Heart left ventricle (tissue), 16 donors: Measurements from ENCODE around the gene TRIM67. TPM values are rescaled to one million over a fixed set of nuclear protein-coding genes. Genes with fewer than 3 reads are reported as not detected.

ENCODE experiments used
- ATAC-seq, 4 donors: fragments of 200-7000 bp; cut with Tn5 transposase; one replicate each; pipeline ENCODE4 v1.9.1; 2020 to 2022; ENCODE audit warnings: moderate library complexity in 4 of 4, mild to moderate bottlenecking in 3 of 4, moderate number of reproducible peaks in 1 of 4
- DNase-seq, 5 donors: peaks; one replicate each; pipeline ENCODE4 v3.0.0-alpha.2; 2020
- H3K27ac ChIP-seq, 12 donors: fragments of 200-600 bp; sonication (generic) in 4 of 12; one replicate each; pipeline versions ENCODE4 v1.5.0 to v1.8.0; 2016 to 2022; ENCODE audit warnings: mild to moderate bottlenecking in 2 of 12
- H3K27me3 ChIP-seq, 9 donors: fragments of 200-600 bp; sonication (generic) in 2 of 9; one replicate each; pipeline versions ENCODE4 v1.5.1 to v1.8.0; 2016 to 2022; ENCODE audit warnings: mild to moderate bottlenecking in 3 of 9
- H3K36me3 ChIP-seq, 9 donors: fragments of 200-600 bp; sonication (generic) in 2 of 9; one replicate each; pipeline versions ENCODE4 v1.5.0 to v1.8.0; 2018 to 2022; ENCODE audit warnings: mild to moderate bottlenecking in 2 of 9
- H3K4me1 ChIP-seq, 12 donors: fragments of 200-600 bp; sonication (generic) in 4 of 12; one replicate each; pipeline versions ENCODE4 v1.5.0 to v1.8.0; 2016 to 2022; ENCODE audit warnings: mild to moderate bottlenecking in 3 of 12
- H3K4me3 ChIP-seq, 12 donors: fragments of 200-600 bp; sonication (generic) in 4 of 12; one replicate each; pipeline versions ENCODE4 v1.5.0 to v1.8.0; 2017 to 2022; ENCODE audit warnings: mild to moderate bottlenecking in 9 of 12, moderate library complexity in 4 of 12
- H3K9me3 ChIP-seq, 12 donors: fragments of 200-600 bp; sonication (generic) in 4 of 12; one replicate each; pipeline versions ENCODE4 v1.5.0 to v1.8.0; 2016 to 2022; ENCODE audit warnings: mild to moderate bottlenecking in 1 of 12
- POLR2A ChIP-seq, 2 donors: fragments of 450-650 bp; IDR thresholded peaks; one replicate each; pipeline ENCODE4 v1.6.1; 2017; ENCODE audit warnings: antibody characterized with exemption in 2 of 2, mild to moderate bottlenecking in 2 of 2, moderate library complexity in 2 of 2
- WGBS, 4 donors: extraction: QIAGEN DNeasy Blood & Tissue Kit in 2 of 4; methylation state at CpG; one replicate each; pipeline versions ENCODE4 v1.1.5 to v1.1.7; 2013 to 2018; 5-methylcytosine and 5-hydroxymethylcytosine counted together
- intact Hi-C, 10 donors: fragments of 100-400 bp; cut with DNase I; formaldehyde crosslinking; loops; one replicate each; pipeline versions ENCODE4 v1.11.1 to v1.14.2; 2022
- polyA plus RNA-seq, 2 donors: library from polyadenylated mRNA; stranded (reverse); fragments of 200-250 nt; gene quantifications; one replicate each; pipeline ENCODE4 v1.2.3, GENCODE V29; 2013
- total RNA-seq, 9 donors: library from RNA; depleted of rRNA in 2 of 9; stranded (reverse); fragments of >200 nt in 2 of 9; fragmentation: NEBNext Ultra II Directional in 3 of 9; extraction: Animal tissue kit (Norgen Biotek cat#: 25700) in 3 of 9; gene quantifications; one replicate each; pipeline versions ENCODE4 v1.1.0 to v1.2.4, GENCODE V29; 2016 to 2023
- TF ChIP-seq, protein P1 (sequence below), 12 donors: fragments of 200-600 bp; sonication (generic) in 4 of 12; IDR thresholded peaks; one replicate each; pipeline versions ENCODE4 v1.5.0 to v1.8.0; 2018 to 2022; ENCODE audit warnings: antibody characterized with exemption in 12 of 12, mild to moderate bottlenecking in 5 of 12
- donor health status: ischemic (EF 13 %, LVEDD 7.1; RV severe dilation, severe dysfunction).
- donor health status: healthy with polysubstance abuse.
- donor health status: DM: no; HTN: yes; CAD: no.
- donor health status: DM: no; HTN: no; CAD: no.
- donor health status: ischemic (EF 25% LVEDD 6.9; RV normal size, moderate dysfunction).
- donor health status: ischemic (EF 25% LVEDD 5.7; RV mildly dilated, moderate dysfunction).
- donor health status: healthy.
- donor health status: DM: yes; HTN: yes; CAD: no.
- donor health status: ischemic (EF 35%, LVEDD 5.7; RV mildly dilated, moderate dysfunction).
- donor health status: nonischemic (EF 11% LVEDD 7.7; RV severe dilation, severe dysfunction).
- donor health status: DM: yes; HTN: yes; CAD: no.
- donor health status: PGD.
- donor health status: ischemic (EF 29% LVEDD 5.4; RV normal size, mild dysfunction).
- donor health status: nonischemic (EF 23%, LVEDD 6.1; RV moderate dilation, normal function).

TRIM67 gene
- total and polyA plus RNA-seq, 11 donors = 0.12 to 0.16 (median 0.13) TPM; not detected in 8

DNA sequence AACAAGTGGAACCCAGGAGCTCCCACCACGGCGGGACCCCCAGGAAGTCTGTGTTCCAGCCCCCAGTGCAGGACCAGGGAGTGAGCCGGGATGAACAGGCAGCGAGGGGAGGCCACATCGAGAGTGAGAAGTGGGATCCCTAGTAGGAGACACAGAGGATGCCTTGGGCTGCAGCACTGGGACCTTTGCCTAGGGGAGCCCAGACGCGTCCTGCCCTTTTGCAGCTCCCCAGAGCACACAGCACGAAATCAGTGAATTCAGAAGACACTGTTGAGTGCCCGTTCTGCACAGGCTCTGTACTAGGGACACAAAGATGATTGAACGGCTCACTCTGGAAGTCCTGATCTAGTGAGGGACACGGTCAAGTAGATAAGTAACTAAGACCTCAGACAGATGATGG, 23.5 kb downstream of the TRIM67 start:
- no peak overlapping the region for H3K27ac ChIP-seq
- WGBS, 4 donors = 84 to 87% (median 86%) methylated on average over 11 of the region's 11 CpGs
- no peaks in the 10 kb centered on the region for H3K4me1 ChIP-seq
- H3K27me3 ChIP-seq = peaks cover 0 to 49% (median 9%) of the 10 kb centered on the region in 9 donors
- DNase-seq (no peak), ATAC-seq (no peak)
- intact Hi-C loops = no loop called here
- H3K9me3 ChIP-seq = peaks cover 0 to 6% (median 0%) of the 10 kb centered on the region in 12 donors
- H3K36me3 ChIP-seq = no peaks in the 10 kb centered on the region
- TF ChIP-seq, protein P1, sequence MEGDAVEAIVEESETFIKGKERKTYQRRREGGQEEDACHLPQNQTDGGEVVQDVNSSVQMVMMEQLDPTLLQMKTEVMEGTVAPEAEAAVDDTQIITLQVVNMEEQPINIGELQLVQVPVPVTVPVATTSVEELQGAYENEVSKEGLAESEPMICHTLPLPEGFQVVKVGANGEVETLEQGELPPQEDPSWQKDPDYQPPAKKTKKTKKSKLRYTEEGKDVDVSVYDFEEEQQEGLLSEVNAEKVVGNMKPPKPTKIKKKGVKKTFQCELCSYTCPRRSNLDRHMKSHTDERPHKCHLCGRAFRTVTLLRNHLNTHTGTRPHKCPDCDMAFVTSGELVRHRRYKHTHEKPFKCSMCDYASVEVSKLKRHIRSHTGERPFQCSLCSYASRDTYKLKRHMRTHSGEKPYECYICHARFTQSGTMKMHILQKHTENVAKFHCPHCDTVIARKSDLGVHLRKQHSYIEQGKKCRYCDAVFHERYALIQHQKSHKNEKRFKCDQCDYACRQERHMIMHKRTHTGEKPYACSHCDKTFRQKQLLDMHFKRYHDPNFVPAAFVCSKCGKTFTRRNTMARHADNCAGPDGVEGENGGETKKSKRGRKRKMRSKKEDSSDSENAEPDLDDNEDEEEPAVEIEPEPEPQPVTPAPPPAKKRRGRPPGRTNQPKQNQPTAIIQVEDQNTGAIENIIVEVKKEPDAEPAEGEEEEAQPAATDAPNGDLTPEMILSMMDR (IDR thresholded peaks at IDR 0.05) = no peak
- TF ChIP-seq POLR2A (IDR thresholded peaks at IDR 0.05) = no peak
- H3K4me3 ChIP-seq = no peak overlapping the region

DNA sequence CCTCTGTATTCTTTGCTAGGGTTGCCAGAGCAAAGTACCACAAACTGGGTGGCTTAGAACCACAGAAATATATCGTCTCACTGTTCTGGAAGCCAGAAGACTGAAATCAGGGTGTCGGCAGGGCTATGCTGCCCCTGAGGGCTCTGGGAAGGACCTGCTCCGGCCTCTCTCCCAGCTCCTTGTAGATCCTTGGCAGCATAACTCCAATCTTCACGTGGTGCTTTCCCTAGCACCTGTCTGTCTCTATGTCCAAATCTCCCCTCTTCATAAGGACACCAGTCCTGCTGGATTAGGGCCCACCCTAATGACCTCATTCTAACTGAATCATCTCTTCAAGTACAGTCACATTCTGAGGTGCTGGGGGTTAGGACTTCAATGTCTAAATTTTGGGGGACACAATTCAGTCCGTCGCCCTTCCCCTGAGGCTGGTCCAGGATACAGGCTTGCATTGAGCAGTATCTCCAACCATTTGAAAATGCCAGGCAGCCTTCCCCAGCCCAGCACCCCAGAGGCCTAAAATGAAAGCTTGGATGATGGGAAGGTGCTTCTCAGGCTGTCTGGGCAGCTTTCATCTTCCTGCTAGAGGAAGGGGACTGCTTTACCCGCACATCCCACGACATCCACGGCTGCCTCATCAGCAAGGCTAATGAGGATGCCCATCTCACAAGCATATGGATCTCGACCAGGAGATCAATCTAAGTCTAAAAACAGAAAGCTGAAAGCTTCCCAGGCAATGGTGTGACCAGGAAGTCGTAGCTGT, 24.7 kb downstream of the TRIM67 start:
- no peak for DNase-seq
- WGBS, 4 donors = 67 to 81% (median 75%) methylated on average over 11 of the region's 11 CpGs
- intact Hi-C loops = no loop called here
- no peaks in the 10 kb centered on the region for H3K4me1 ChIP-seq
- no peak overlapping the region for H3K27ac ChIP-seq
- ATAC-seq = no peak
- peaks cover 0 to 49% (median 9%) of the 10 kb centered on the region in 9 donors for H3K27me3 ChIP-seq
- no peaks in the 10 kb centered on the region for H3K36me3 ChIP-seq
- TF ChIP-seq, protein P1 (IDR thresholded peaks at IDR 0.05) = no peak
- no peak for TF ChIP-seq POLR2A (IDR thresholded peaks at IDR 0.05)
- peaks cover 0 to 6% (median 0%) of the 10 kb centered on the region in 12 donors for H3K9me3 ChIP-seq
- no peak overlapping the region for H3K4me3 ChIP-seq

- 26 to 40% (median 30%) methylated on average over 9 to 10 of the region's 10 CpGs for WGBS, 4 donors
- no peaks in the 10 kb centered on the region for H3K36me3 ChIP-seq
These were observed 25.7 kb downstream of the TRIM67 start for GRCh38 chr1:231187571-231187970.

DNA sequence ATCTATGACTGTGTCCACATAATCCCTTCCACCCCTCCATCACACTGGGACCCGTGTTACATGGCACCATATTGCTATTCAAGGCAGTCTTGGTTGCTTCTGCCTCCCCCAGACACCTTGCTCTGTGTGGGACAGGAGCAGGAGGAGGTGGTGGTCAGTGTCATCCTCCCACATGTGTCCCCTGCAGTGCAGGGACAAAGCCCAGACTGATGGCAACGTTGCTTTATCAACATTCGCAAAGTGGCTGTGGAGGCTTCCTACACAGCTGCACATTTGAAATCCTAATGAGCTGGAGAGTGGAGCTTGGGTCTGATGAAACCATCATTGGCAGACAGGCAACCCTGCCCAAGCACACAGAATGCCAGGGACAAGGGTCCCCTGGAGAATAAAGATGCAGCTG, 26.2 kb downstream of the TRIM67 start:
- intact Hi-C loops = no loop called here
- no peak overlapping the region for H3K27ac ChIP-seq

More at GRCh38 chr1:231187571-231187970, 25.7 kb downstream of the TRIM67 start:
- DNase-seq = no peak
- peaks cover 0 to 45% (median 9%) of the 10 kb centered on the region in 9 donors for H3K27me3 ChIP-seq
- no peak overlapping the region for H3K27ac ChIP-seq
- no peak for ATAC-seq
- H3K4me3 ChIP-seq = no peak overlapping the region
- peaks cover 0 to 4% (median 2%) of the 10 kb centered on the region in 12 donors for H3K4me1 ChIP-seq
- TF ChIP-seq, protein P1 (IDR thresholded peaks at IDR 0.05) = no peak
- no peak for TF ChIP-seq POLR2A (IDR thresholded peaks at IDR 0.05)
- intact Hi-C loops = no loop called here
- peaks cover 0 to 6% (median 0%) of the 10 kb centered on the region in 12 donors for H3K9me3 ChIP-seq

More for the DNA sequence above, 26.2 kb downstream of the TRIM67 start:
- no peak overlapping the region for H3K4me3 ChIP-seq
- DNase-seq = no peak
- ATAC-seq = no peak
- TF ChIP-seq, protein P1 (IDR thresholded peaks at IDR 0.05) = no peak
- TF ChIP-seq POLR2A (IDR thresholded peaks at IDR 0.05) = no peak
- H3K9me3 ChIP-seq = peaks cover 0 to 6% (median 0%) of the 10 kb centered on the region in 12 donors
- H3K27me3 ChIP-seq = peaks cover 0 to 40% (median 9%) of the 10 kb centered on the region in 9 donors
- H3K36me3 ChIP-seq = no peaks in the 10 kb centered on the region
- WGBS, 4 donors = 46 to 62% (median 55%) methylated on average over 3 of the region's 3 CpGs
- H3K4me1 ChIP-seq = peaks cover 0 to 9% (median 6%) of the 10 kb centered on the region in 12 donors
